Esophagus squamous epithelium (tissue), 4 donors: ENCODE measurements around the gene PHF19.

ENCODE experiments used
- CTCF ChIP-seq, 6 experiments: fragments of 450-650 bp in 4 of 6; fragments of 200-600 bp in 2 of 6; sonication (generic) in 2 of 6; IDR thresholded peaks; one replicate each; pipeline ENCODE4 v1.5.1; 2016 to 2019; ENCODE audit warnings: antibody characterized with exemption in 6 of 6, mild to moderate bottlenecking in 4 of 6, moderate library complexity in 4 of 6
- POLR2A ChIP-seq, 4 donors: fragments of 450-650 bp; IDR thresholded peaks; one replicate each; pipeline ENCODE4 v1.6.1; 2017; ENCODE audit warnings: antibody characterized with exemption in 4 of 4, mild to moderate bottlenecking in 4 of 4, moderate library complexity in 3 of 4

GRCh38 chr9:120852240-120853010 is 24.6 kb downstream of the PHF19 start:
- no peak for TF ChIP-seq CTCF (IDR thresholded peaks at IDR 0.05)
- no peak for TF ChIP-seq POLR2A (IDR thresholded peaks at IDR 0.05)
